Pancreas (tissue), 10 donors: ENCODE measurements around the gene ZNF823. TPM values are rescaled to one million over a fixed set of nuclear protein-coding genes. Genes with fewer than 3 reads are reported as not detected.

Source experiments
- ATAC-seq, 4 donors: fragments of 200-7000 bp; cut with Tn5 transposase; one replicate each; pipeline versions ENCODE4 v1.8.0 to v1.9.1; 2020; ENCODE audit warnings: mild to moderate bottlenecking in 4 of 4, moderate library complexity in 4 of 4
- DNase-seq, 6 donors: peaks; one replicate each; pipeline ENCODE4 v3.0.0-alpha.2; 2020
- FAIRE-seq: peaks from 2 replicates; lab custom pipeline; 2012; peaks lifted over from hg19 to GRCh38; lab: Jason Lieb, UNC
- H3K27ac ChIP-seq, 4 donors: fragments of 200-600 bp; sonication (generic); 1 replicate in 3 of 4; 2 replicates in 1 of 4; pipeline versions ENCODE4 v1.5.0 to v1.8.0; 2020
- H3K27me3 ChIP-seq, 4 donors: fragments of 200-600 bp; one replicate each; pipeline ENCODE4 v1.8.0; 2021
- H3K36me3 ChIP-seq, 3 donors: fragments of 200-600 bp; sonication (generic) in 1 of 3; one replicate each; pipeline versions ENCODE4 v1.5.0 to v1.8.0; 2020 to 2021
- H3K4me1 ChIP-seq, 3 donors: fragments of 200-600 bp; one replicate each; pipeline ENCODE4 v1.8.0; 2021
- H3K4me3 ChIP-seq, 4 donors: fragments of 200-600 bp; sonication (generic) in 2 of 4; one replicate each; pipeline versions ENCODE4 v1.5.0 to v1.8.0; 2020 to 2021
- H3K9me3 ChIP-seq, 4 donors: fragments of 200-600 bp; one replicate each; pipeline ENCODE4 v1.8.0; 2021
- WGBS, 2 donors: extraction: QIAGEN DNeasy Blood & Tissue Kit; methylation state at CpG; one replicate each; pipeline ENCODE4 v1.1.7; 2013; 5-methylcytosine and 5-hydroxymethylcytosine counted together
- intact Hi-C, 3 donors: fragments of 100-400 bp; cut with DNase I; formaldehyde crosslinking; loops; one replicate each; pipeline versions ENCODE4 v1.11.1 to v1.14.2; 2022
- polyA plus RNA-seq, 2 donors: library from polyadenylated mRNA; stranded (reverse); fragments of 200-250 nt; gene quantifications; one replicate each; pipeline ENCODE4 v1.2.3, GENCODE V29; 2013
- total RNA-seq, 6 donors: library from RNA; stranded (reverse); fragmentation: NEBNext Ultra II Directional in 4 of 6; extraction: Animal tissue kit (Norgen Biotek cat#: 25700) in 4 of 6; gene quantifications; one replicate each; pipeline versions ENCODE4 v1.2.1 to v1.2.4, GENCODE V29; 2021 to 2023
- TF ChIP-seq, protein P1 (sequence below), 4 donors: fragments of 200-600 bp; sonication (generic) in 3 of 4; IDR thresholded peaks; one replicate each; pipeline versions ENCODE4 v1.5.0 to v1.8.0; 2021; ENCODE audit warnings: antibody characterized with exemption in 4 of 4
- donor health status: healthy with polysubstance abuse.
- donor health status: DM: no; HTN: no; CAD: no; lungs with moderate emphysema.
- donor health status: DM: no; HTN: no; CAD: no.
- donor health status: control.
- donor health status: control.
- donor health status: Bipolar disorder and iron deficiency.
- donor health status: DM: yes; HTN: yes; CAD: no.
- donor health status: DM: no; HTN: no; CAD: no.
- donor health status: DM: no; HTN: no; CAD: no.
- donor health status: DM: yes; HTN: yes; CAD: no.

ZNF823 gene
- total RNA-seq (1 to 10 TPM; 2.5 to 4.7 (median 3.3) TPM), polyA plus RNA-seq (1 to 10 TPM; 2.7 to 4.7 TPM)

DNA sequence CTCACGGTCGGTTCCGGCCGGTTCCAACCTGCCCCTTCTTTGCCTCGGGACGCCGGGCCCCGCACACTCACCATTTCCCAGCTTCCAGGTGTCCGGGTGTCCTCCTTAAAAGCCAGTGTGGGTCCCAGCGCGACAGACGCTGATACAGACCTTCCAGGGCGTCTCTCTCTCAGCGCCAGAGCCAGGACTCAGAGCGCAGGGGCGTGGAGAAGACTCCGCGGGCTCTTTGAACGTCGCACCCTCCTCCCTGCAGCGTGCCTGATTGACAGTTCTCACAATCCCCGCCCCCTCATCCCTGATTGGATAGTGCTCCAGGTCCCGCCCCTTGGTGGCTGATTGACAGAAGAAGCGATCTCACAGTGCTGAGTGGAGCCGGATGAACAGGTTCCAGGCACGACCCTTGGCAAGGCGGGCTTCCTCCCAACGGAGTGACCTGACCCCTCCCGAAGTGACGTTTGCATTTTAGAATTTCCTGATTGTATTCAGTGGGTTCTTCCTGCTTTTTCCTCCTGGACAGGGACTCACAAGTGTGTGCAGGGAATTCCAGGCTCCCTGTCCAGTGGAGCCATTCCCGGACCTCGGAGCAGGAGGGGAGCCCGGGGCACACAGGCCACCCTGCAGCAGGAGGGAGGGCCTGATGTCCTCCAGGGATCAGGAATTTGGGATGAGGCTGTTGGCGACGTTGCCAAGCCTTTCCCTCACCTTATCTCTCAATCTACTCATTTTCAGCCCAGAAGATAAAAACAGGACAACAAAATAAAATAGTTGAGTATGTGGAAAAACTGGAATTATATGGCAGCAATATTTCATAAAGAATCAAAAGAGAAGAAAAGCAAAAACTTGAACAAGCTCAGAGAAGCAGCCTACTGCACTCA, at the start of gene ZNF823:
Gene ZNF823, minus strand, starts transcription at position 201 of the 875 bp plus-strand sequence. Its CDS starts 127 bp downstream, at position 74.
- intact Hi-C loops, result no loop called here
- Histone ChIP-seq H3K36me3 (no peaks in the 10 kb centered on the region), H3K27me3 (no peaks in the 10 kb centered on the region), H3K27ac (peak within 1 kb of the TSS; percentile 80 to 97 (median 92)), H3K4me3 (peak within 1 kb of the TSS; percentile 75 to 99 (median 93)), H3K4me1 (peaks cover 0 to 18% (median 11%) of the 10 kb centered on the region in 3 donors), H3K9me3 (no peaks in the 10 kb centered on the region)
- peak; percentile 96 to 99 (median 97) for ATAC-seq
- TF ChIP-seq, protein P1, sequence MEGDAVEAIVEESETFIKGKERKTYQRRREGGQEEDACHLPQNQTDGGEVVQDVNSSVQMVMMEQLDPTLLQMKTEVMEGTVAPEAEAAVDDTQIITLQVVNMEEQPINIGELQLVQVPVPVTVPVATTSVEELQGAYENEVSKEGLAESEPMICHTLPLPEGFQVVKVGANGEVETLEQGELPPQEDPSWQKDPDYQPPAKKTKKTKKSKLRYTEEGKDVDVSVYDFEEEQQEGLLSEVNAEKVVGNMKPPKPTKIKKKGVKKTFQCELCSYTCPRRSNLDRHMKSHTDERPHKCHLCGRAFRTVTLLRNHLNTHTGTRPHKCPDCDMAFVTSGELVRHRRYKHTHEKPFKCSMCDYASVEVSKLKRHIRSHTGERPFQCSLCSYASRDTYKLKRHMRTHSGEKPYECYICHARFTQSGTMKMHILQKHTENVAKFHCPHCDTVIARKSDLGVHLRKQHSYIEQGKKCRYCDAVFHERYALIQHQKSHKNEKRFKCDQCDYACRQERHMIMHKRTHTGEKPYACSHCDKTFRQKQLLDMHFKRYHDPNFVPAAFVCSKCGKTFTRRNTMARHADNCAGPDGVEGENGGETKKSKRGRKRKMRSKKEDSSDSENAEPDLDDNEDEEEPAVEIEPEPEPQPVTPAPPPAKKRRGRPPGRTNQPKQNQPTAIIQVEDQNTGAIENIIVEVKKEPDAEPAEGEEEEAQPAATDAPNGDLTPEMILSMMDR (IDR thresholded peaks at IDR 0.05), result no peak
- 0 to 1% methylated on average over 31 to 35 of the region's 35 CpGs for WGBS, 2 donors
- DNase-seq, result peak; percentile 94 to 100 (median 100)
- peak; percentile 95 for FAIRE-seq

DNA sequence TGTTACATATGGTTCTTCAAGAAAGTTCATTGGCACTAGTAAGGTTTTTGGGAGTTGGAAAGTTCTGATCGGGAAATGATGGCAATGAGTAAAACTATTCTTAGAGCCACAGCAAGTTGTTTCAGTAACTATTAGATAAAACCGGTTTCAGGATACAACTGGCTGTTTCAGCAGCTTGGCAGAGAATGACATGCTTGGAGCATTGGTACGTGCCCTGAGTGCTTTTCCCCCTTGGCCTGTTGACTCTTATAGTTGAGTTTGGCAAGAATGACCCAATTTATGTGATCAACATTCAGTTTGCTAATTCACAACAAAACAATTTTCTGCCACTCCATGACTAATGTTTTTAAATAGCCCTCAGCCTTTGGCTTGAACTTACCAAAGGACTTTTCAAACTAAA, 48.8 kb upstream of the ZNF823 start:
- TF ChIP-seq, protein P1 (IDR thresholded peaks at IDR 0.05), result no peak
- intact Hi-C loops, result no loop called here
- FAIRE-seq, result no peak
- no peak overlapping the region for H3K27ac ChIP-seq
- ATAC-seq, result no peak
- 71 to 81% methylated on average over 3 of the region's 3 CpGs for WGBS, 2 donors
- no peaks in the 10 kb centered on the region for H3K27me3 ChIP-seq
- H3K4me3 ChIP-seq, result no peak overlapping the region
- H3K9me3 ChIP-seq, result peaks cover 0 to 9% (median 0%) of the 10 kb centered on the region in 4 donors
- H3K36me3 ChIP-seq, result peaks cover 0 to 3% (median 0%) of the 10 kb centered on the region in 3 donors
- no peaks in the 10 kb centered on the region for H3K4me1 ChIP-seq
- DNase-seq, result no peak

DNA sequence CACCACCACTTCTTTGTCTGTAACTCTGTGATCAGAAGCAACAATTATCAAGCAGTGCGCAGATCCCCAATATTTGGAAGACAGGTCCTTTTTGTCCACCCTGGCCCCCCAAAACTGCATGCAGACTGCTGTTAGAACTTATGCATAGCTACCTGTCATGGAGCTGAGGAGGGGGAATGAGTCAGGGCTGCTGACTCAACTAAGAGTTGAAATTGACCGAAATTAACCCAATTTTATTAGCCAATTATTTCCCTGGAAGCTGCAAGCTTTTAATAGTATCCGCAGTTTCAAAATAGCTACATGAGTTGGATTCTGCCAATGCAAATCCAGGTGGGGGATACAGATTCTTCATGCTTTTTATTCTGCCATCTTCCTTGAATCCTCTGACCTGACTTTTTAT, 45.6 kb upstream of the ZNF823 start:
- intact Hi-C loops, result no loop called here
- TF ChIP-seq, protein P1 (IDR thresholded peaks at IDR 0.05), result no peak
- FAIRE-seq, result no peak
- no peak overlapping the region for H3K4me3 ChIP-seq
- peaks cover 13 to 35% (median 25%) of the 10 kb centered on the region in 3 donors for H3K36me3 ChIP-seq
- no peaks in the 10 kb centered on the region for H3K27me3 ChIP-seq
- WGBS, 2 donors, result 92 to 99% methylated on average over 3 of the region's 3 CpGs
- ATAC-seq, result no peak
- no peak for DNase-seq
- no peaks in the 10 kb centered on the region for H3K4me1 ChIP-seq
- H3K27ac ChIP-seq, result no peak overlapping the region
- peaks cover 0 to 27% (median 8%) of the 10 kb centered on the region in 4 donors for H3K9me3 ChIP-seq

DNA sequence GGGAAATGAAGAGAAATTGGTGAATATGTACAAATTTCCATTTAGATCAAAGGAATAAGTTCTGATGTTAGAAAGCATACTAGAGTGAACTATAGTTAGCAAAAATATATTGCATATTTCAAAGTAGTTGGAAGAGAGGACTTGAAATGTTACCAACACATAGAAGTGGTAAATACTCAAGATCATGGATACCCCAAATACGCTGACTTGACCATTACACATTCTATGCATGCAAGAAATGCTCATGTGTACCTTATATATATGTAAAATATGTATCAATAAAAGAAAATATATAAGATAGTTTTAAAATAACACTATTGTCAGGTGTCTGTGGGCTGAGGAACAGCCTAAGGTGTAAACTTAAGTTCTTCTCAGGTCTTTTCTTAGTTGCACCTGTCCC, 45.0 kb upstream of the ZNF823 start:
- FAIRE-seq (no peak), ATAC-seq (no peak), DNase-seq (no peak)
- H3K36me3 ChIP-seq, result peaks cover 13 to 41% (median 29%) of the 10 kb centered on the region in 3 donors
- no peaks in the 10 kb centered on the region for H3K27me3 ChIP-seq
- no peak overlapping the region for H3K4me3 ChIP-seq
- intact Hi-C loops, result no loop called here
- 97 to 100% methylated on average over 1 of the region's 1 CpG for WGBS, 2 donors
- H3K9me3 ChIP-seq, result peaks cover 2 to 27% (median 8%) of the 10 kb centered on the region in 4 donors
- H3K4me1 ChIP-seq, result no peaks in the 10 kb centered on the region
- TF ChIP-seq, protein P1 (IDR thresholded peaks at IDR 0.05), result no peak
- H3K27ac ChIP-seq, result no peak overlapping the region
